Measurements from ENCODE around the gene DNAJC17.

DNAJC17 gene, protein sequence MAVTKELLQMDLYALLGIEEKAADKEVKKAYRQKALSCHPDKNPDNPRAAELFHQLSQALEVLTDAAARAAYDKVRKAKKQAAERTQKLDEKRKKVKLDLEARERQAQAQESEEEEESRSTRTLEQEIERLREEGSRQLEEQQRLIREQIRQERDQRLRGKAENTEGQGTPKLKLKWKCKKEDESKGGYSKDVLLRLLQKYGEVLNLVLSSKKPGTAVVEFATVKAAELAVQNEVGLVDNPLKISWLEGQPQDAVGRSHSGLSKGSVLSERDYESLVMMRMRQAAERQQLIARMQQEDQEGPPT

GRCh38 chr15:40807028-40807887, at the start of gene DNAJC17, which contains the start of gene ZFYVE19:
TSS of gene DNAJC17 (minus strand) at chr15:40807473. CDS start at chr15:40807446, 27 bp downstream.
TSS of gene ZFYVE19 (plus strand) at chr15:40807089. CDS start at chr15:40807590, 501 bp downstream.
- DNase-seq, result peak; percentile 96

- DNase-seq, result no peak
Observed at GRCh38 chr15:40856746-40857145, 49.5 kb upstream of the DNAJC17 start.

GRCh38 chr15:40855706-40856234, 48.5 kb upstream of the DNAJC17 start:
- no peak for DNase-seq

DNA sequence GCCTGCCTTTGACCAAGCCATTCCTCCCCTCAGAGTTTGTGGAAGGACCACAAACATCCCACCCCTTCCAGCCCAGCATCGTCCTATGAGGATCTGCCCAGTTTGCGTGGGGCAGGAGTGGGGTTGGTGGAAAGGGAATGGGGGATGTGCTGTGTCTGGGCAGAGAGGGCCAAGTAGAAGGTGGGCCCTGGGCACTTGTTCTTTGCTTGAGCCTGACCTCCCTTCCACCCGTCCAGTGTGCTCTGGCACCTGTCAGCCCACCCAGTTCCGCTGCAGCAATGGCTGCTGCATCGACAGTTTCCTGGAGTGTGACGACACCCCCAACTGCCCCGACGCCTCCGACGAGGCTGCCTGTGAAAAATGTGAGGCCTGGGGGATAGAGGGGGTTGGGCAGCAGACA, 46.9 kb upstream of the DNAJC17 start:
- no peak for DNase-seq

DNA sequence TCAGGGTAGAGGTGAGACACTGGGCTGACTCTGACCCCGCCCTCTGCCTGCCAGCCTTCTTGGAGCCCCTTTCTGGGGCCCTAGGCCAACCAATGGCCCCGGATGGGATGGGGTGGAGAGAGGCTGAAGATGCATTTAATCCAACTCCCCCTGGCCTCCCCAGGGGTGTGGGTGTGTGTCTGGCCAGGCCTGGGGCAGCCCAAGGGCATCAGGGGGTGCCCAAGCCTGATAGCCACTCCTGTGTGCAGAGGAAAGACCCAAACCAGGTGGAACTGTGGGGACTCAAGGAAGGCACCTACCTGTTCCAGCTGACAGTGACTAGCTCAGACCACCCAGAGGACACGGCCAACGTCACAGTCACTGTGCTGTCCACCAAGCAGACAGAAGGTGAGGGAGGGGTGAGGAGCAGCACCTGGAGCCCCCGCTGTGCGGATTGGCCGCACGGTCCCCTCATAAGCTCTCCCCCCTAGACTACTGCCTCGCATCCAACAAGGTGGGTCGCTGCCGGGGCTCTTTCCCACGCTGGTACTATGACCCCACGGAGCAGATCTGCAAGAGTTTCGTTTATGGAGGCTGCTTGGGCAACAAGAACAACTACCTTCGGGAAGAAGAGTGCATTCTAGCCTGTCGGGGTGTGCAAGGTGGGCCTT, 46.1 kb upstream of the DNAJC17 start:
- no peak for DNase-seq

DNA sequence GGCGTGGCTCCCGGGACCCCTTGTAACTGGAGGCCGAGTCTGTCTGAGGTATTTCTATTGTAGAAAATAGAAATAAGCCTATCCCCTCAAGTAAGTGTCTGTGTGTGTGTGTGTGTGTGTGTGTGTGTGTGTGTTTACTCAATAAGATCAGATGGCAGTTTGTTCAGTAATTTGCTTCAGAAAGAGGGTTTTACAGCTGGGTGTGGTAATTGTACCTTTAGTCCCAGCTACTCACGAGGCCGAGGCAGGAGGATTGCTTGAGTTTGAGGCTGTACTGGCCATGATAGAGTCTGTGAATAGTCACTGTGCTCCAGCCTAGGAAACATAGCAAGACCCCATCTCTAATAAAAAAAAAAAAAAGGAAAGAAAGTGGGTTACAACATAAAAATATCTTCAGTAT, 45.3 kb upstream of the DNAJC17 start:
- no peak for DNase-seq

- no peak for DNase-seq
Observed at GRCh38 chr15:40850576-40851112, 43.4 kb upstream of the DNAJC17 start.

- DNase-seq, result peak; percentile 18
Observed at GRCh38 chr15:40847223-40847961, 40.1 kb upstream of the DNAJC17 start.

GRCh38 chr15:40846841-40847222, 39.6 kb upstream of the DNAJC17 start:
- DNase-seq, result no peak

GRCh38 chr15:40845511-40846284, 38.4 kb upstream of the DNAJC17 start:
- no peak for DNase-seq

DNA sequence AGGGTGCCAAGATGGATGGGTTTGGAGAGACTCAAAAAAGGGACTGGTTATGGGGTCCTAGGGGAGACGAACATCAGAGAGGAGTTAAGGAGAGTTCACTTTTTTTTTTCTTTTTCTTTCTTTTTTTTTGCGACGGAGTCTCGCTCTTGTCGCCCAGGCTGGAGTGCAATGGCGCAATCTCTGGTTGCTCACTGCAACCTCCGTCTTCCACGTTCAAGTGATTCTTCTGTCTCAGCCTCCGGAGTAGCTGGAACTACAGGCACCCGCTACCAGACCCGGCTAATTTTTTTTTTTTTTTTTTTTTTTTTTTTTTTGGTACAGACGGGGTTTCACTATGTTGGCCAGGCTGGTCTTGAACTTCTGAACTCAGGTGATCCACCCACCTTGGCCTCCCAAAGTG, 37.8 kb upstream of the DNAJC17 start:
- DNase-seq, result no peak

GRCh38 chr15:40844696-40845030, 37.4 kb upstream of the DNAJC17 start:
- peak; percentile 57 for DNase-seq

GRCh38 chr15:40843885-40844695, 36.8 kb upstream of the DNAJC17 start, which contains the start of gene SPINT1:
TSS of gene SPINT1 (plus strand) at chr15:40844048. CDS start at chr15:40844555, 507 bp downstream.
- DNase-seq, result peak; percentile 90

GRCh38 chr15:40843261-40843884, 36.1 kb upstream of the DNAJC17 start:
- no peak for DNase-seq

- no peak for DNase-seq
Observed at GRCh38 chr15:40841741-40842140, 34.5 kb upstream of the DNAJC17 start.

DNA sequence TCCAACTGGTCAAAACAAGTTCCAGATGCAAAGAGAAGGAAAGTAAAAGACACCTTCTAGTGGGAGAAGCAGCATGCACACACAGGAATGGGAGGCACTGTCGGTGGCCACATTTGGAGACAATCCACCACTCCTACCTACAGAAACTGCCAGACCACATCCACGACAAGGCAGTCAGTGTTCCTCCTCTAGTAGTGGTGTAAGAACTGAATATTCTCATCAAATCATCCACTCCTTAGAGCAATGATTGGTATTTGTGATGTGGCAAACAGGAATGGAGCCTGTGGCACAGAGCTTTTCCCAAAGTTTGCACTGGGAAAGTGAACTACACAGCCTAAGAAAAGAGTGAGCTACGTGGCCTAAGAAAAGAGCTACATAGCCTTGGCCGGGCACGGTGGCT, 31.5 kb upstream of the DNAJC17 start:
- no peak for DNase-seq

- DNase-seq, result no peak
Observed at GRCh38 chr15:40836020-40836419, 28.7 kb upstream of the DNAJC17 start.

DNA sequence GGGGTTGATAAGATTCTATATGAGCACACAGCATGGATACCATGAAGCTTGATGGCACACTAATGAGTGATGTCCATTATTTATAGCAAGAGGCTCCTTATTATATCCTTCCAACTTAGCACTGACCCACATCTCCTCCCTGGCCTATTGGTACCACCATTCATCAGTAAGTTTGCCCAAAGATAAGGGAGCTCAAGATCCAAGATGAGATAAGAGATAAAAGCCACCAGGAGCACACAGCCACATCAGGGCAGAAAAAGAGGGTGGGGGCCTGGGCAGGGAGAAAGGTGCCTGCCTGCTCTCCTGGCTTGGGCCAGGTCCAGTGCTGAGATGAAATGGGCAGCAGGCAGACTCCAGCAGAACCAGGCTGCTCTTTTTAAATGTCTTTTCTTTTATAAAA, 25.6 kb upstream of the DNAJC17 start:
- no peak for DNase-seq

DNA sequence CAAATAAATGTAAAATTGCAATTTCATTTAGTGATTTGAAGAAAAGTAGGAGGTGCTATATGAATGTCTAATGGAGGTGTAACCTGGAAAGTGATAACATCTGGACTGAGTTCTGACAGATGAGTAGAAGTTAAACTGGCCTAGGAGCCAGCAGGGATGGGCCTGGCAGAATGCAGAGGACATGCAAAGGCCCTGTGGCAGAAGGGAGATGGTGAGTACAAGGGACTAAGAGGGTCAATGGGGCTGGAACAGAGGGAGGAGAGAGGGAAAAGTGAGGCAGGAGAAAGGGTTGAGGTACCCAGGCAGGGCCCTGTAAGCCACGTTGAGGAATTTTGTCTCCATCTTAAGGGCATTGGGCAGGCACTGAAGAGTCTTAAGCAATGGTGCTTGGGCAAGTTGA, 24.6 kb upstream of the DNAJC17 start:
- no peak for DNase-seq

GRCh38 chr15:40830884-40831283, 23.6 kb upstream of the DNAJC17 start:
- no peak for DNase-seq
